LoVo (cell line): ENCODE measurements around the gene PAXX.

Source experiments
- DNase-seq: peaks from one replicate; pipeline ENCODE4 v3.0.0-alpha.2; 2016; ENCODE audit warnings: low spot score

The PAXX gene

DNA sequence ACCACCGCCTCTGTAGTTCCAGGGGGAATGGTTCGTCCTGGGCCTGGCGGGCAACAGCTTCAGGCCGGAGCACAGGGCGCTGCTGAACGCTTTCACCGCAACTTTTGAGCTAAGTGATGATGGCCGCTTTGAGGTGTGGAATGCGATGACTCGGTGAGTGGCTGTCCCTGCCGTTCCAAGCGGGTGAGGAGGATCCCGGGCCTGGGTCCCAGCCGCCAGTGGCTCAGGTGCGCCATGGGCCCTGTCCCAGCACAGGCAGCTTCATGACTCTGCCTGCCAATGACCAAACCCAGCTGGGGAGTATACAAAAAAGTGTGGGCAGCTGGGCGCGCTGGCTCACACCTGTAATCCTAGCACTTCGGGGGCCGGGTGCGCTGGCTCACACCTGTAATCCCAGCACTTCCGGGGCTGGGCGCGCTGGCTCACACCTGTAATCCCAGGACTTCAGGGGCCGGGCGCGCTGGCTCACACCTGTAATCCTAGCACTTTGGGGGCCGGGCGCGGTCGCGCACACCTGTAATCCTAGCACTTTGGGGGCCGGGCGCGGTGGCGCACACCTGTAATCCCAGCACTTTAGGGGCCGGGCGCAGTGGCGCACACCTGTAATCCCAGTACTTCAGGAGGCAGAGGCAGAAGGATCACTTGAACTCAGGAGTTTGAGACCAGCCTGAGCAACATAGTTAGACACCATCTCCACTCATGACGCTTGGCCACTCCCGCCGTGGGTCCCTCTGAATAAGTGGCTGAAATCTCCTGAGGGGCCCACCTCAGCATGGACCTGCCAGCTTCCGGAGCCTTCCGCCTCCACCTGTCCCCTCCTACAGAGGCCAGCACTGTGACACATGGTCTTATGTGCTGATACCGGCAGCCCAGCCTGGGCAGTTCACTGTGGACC, 39.1 kb upstream of the PAXX start:
- no peak for DNase-seq

DNA sequence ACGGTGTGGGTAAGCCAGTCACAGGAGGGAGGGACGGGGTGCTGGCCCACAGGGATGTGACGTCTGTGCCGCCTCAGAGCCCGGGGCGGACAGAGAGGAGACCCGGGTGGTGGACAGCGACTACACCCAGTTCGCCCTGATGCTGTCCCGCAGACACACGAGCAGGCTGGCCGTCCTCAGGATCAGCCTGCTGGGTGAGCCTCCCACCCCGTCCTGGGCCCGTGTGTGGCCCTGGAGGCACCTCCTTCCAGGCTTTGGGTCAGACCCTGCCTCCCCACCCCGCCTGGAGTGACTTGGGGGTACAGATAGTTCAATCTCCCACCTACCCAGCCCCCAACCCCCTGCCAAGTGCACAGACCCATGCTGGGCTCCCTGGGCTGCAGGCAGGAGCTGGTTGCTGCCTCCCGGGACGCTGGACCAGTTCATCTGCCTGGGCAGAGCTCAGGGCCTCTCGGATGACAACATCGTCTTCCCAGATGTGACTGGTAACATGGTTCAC, 38.4 kb upstream of the PAXX start:
- DNase-seq: no peak

GRCh38 chr9:136954270-136955083, 37.7 kb upstream of the PAXX start:
- DNase-seq: no peak

DNA sequence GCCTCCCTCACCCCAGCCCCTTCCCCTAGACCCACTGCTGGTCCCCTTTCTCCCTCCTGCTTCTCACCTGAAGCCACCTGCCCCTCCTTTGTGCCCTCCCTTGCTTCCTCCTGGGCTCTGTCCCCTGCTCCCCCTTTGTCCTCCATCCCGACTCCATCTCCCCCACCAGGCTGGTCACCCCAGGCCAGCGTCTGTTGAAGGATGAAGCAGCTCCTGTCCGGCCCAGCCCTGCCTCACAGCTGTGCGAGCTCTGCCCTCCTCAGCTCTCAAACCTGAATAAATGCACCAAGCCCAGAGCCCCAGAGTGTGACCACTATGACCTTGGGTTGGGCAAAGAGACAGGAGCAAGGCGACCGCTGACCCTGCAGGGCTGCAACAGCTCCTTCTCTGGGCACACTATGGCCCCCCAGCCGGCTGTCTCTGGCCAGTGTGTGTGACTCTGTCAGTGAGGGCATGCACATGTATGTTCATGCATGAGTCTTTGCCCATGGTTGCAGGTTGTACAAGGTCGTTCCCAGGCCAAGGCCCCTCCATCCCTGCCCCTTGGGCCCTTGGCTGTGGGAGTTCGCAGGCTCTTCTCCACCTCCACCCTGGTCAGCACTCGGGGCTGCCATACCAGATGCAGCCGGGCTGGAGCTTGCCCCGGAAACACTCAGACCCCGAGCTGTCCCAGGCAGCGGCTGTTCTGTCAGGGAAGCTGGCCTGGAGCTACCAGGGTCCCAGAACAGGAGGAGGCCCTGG, 36.9 kb upstream of the PAXX start:
- DNase-seq: no peak

DNA sequence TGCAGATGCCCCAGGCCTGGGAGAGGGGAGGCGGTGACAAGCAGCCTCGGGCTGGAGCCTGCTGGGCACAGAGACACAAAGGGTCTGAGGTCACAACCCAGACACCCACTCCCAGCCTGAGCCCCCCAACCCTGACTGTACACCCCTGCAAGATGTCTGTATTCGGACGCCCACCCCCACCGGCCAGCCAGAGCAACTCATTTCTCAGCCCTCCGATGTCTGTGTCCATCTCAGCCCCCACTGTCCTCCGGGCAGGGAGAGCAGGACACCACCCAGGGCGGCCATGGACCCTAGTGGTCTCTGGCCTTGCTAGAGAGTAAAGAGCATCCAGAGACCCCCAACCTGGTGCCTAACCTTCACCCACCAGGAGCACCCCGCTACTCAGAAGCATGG, 36.3 kb upstream of the PAXX start:
- DNase-seq: no peak

DNA sequence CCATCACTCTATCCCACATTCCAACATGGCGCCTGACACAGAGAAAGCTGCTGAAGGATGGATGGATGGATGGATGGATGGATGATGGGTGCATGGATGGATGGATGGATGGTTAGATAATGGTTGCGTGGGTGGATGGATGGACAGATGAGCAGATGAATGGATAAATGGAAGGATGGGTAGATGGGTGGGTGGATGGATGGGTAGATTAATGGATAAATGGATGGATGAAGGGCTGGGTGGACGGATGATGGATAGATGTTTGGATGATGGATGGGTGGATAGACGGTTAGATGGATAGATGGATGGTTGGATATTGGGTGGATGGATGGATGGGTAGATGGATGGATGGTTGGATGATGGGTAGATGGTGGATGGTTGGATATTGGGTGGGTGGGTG, 35.6 kb upstream of the PAXX start:
- no peak for DNase-seq

- DNase-seq: no peak
These were observed 34.8 kb upstream of the PAXX start for GRCh38 chr9:136957461-136957860.

- no peak for DNase-seq
These were observed 34.3 kb upstream of the PAXX start for GRCh38 chr9:136957901-136958300.

DNA sequence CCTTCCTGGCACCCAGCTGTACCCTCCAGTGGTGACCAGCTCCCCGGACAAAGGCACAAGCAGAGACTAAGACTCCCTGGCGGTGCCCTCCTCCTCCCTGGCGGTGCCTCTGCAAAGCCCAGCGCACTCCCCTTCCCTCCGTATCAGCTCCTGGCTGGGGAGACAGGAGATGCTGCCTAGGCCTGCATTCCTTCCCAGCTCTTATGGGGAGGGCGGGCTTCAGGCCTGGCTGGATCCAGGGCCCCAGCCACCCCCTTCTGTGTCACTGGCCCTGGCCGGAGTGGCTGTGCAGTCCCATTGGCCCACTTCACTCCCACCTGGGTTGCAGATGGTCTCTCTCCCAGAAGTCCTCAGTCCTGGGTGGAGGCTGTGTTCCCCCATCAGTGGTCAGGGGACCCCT, 33.7 kb upstream of the PAXX start:
- DNase-seq: no peak

DNA sequence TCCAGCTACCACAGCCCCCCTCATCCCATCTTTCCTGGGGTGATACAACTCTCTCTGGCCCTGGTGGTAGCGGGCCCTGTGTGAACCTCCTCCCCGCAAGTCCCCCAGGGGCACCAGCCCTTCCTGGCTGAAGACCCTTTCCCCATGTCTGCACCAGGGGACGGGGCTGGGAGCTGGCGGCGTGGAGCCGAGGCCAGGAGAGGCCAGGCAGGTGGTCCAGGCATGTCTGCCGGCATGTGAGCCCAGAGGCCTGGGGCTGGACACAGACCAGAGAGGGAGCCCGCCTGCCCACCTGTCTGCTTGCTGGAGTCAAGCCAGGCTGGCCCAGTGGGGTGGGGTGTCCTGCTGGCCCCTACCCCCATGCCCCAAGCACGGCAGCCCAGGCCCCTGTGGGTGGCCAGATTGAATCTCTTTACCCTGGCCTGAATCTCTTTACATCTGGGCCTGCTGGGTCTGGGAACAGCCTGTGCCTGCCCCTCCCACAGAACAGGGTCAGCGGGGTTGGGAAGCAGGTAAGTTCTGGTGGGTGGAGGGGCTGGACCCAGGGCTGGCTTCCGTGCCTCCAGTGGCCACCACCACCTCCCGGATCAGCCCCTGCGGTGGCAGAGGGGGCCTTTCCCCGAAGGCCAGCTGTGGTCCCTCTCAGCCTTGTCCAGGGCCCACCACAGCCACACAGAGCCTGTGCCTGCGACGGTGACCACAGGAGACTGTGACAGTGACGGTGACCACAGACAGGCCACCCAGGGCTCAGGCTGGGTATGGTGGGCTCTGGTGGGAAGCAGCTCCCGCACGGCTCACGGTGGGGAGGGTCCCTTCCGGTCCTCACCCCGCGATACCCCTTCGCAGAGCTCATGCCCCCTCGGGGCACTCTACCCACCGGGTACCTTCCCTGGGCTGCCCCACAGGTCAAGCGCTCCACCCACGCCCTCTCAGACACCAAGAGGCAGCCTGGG, 33.0 kb upstream of the PAXX start:
- DNase-seq: no peak

DNA sequence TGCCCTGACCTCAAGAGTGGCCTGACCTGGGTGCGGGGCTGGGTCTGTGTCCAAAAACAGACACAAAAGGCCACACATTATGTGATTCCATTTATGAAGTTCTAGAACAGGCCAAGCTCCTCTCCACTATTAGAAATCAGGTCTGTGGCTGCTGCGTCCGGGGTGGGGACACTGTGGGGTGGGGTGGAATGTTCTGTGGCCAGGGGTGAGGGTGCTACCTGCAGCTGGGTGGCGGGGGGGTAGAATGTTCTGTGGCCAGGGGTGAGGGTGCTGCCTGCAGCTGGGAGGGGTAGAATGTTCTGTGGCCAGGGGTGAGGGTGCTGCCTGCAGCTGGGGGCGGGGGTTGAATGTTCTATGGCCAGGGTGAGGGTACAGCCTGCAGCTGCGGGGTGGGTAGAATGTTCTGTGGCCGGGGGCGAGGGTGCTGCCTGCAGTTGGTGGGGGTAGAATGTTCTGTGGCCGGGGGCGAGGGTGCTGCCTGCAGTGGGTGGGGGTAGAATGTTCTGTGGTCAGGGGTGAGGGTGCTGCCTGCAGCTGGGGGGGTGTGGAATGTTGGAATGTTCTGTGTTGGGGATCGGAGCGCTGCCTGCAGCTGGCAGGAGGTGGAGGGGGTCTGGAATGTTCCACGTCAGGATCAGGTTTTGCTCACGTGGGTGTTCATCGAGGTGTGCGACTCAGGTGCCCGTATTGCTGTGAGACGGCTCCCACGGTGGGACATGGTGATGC, 31.8 kb upstream of the PAXX start:
- no peak for DNase-seq

DNA sequence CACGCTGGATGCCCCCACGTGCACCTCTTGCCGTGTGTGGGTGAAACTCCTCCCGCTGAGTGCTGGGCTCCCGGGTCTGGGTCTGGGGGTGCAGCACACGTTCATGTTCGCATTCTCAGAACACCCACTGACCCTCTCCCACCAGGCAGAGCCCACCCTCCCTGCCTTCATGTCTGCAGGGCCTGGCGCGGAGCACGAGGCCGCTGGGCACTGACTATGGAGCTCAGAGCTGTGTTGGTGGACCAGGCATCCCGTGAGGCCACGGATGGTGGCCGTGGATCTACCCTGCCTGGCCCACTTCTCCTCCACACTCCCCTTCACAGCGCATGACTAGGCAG, 31.3 kb upstream of the PAXX start:
- DNase-seq: no peak

DNA sequence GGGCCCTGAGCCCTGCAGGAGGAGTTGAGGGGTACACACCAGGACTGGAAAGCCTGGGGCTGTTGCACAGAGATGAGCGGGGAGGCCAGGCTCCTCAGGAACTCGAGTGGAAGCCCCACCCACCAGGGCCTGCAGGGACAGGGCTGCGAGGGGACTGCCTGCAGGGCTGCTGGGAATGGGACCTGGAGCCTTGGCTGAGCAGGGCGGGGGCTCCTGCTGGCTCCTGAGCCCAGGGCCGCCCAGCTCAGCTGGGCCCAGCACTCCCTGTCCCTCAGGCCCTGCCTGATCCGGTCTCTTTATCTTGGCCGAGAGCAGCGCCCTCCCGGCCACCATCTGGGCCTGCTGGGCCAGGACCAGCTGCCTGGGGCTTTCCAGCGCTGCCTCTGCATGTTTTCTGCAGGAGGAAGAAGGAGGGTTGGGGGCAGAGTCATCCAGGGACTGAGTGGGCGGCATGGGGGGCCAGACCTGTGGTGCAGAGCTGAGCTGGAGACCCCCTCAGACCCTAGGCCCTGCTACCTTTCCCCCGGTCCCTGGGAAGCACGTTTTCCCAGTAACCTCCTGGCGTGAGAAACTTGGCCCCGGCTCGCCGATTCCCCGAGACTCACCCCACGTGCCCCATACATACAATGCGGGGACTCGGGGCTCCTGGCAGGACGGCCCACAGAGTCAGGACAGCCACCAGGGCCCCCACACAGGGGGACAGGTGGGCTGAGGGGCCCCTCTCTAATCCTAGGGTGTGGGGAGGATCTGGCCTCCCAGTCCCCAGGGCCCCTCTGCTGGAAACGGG, 30.8 kb upstream of the PAXX start:
- DNase-seq: no peak

DNA sequence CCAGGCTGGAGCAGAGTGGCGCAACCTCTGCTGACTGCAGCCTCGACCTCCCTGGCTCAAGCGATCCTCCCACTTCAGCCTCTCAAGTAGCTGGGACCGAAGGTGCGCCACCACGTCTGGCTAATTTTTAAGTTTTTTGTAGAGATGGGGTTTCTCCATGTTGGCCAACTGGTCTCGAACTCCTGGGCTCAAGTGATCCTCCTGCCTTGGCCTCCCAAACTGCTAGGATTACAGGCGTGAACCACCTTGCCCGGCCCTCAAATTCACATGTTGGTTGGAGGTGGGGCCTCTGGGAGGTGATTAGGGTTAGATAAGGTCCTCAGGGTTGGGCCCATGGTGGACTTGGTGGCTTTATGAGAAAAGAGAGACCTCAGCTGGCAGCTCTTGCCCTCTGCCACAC, 30.1 kb upstream of the PAXX start:
- DNase-seq: no peak

GRCh38 chr9:136962701-136963248, 29.4 kb upstream of the PAXX start:
- DNase-seq: no peak

DNA sequence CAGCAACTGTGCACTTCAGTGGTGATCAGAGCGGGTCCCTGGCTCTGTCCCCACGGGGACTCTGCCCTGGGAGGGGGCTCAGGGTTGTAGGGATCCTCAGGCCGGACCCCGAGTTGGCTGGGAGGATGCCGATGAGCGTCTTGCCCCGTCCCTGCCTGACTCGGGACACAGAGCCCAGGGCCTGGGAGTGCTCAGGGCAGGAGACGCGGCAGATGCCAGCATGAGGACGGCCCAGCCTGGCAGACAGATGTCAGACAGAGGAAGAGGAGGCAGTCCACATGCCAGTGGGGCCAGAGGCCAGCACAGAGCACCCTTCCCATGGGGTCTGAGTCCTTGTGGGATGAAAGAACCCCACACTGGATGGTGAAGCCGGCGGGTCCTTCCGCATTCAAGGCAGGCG, 28.9 kb upstream of the PAXX start:
- no peak for DNase-seq

DNA sequence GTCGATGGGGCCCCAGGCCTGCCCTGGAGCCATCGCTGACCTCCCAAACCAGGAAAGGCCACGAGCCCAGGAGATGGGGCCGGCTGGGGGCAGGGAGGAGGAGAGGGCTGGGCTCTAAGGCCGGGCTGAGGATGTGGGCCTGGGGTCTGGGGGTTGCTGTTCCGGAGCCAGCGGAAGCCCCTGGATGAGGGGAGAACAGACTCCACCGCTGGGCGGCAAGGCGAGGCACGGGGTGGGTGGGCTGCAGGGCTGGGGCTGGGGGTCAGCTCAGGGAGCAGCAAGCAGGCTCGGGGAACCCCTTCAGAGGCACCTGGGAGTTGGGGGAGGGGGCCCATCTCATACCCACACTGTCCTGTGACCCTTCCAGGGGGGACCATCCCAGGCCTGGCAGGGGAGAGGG, 28.5 kb upstream of the PAXX start:
- no peak for DNase-seq

DNA sequence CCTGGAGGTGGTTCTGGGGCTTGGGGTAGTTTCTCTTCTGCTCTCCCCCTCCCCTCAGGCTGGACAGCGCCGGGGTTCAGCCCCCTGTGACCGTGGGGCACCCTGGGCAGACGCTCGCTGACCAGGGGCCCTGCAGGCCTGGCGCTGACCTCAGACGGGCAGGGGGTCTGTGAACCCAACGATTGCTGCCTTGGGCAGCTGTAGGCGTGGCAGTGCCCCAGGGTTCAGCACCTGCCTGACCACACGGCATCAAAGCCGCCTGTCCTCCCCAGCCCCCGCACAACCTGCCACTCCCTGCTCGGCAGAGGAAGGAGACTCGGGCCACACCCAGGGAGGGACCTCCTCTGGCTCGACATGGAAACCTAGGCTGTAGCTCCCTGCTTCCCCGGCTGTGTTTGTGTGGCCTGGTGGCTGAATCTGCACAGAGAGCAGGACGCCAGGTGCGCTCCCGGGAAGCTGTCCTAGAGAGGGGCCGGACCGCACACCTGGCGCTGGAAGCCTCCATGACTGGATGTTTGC, 28.0 kb upstream of the PAXX start:
- DNase-seq: peak; percentile 63

DNA sequence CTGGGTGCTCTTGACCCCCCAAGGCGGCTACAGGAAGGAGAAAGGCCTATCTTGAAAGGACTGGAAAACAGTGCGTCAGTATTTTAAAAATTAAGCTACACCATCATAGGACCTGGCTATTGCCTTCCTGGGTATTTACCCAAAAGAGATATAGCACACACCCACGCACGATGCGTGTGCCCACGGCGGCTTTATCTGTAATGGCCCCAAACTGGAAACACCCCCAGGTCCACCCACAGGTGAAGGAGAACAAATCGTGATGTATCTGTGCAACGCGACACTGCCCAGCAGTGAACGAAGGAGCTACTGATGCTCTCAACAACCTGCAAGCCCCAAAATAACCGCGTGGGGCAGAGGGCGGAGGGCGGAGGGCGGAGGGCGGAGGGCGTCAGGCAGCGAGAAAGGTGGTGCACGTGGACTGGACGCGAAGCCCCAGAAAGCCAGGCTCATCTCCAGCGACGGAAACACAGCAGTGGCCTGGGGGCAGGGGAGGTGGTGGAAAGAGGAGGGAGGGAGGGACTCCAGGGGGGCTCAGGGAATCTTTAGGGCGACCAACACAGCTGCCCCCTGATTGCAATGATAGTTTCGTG, 27.3 kb upstream of the PAXX start:
- no peak for DNase-seq
